ENCODE measurements around the gene BHMT.

Gene BHMT

GRCh38 chr5:79135790-79136553 is 24.4 kb downstream of the BHMT start:
- no peak for TF ChIP-seq EZH2phosphoT487 (IDR thresholded peaks at IDR 0.05; ENCODE audit: borderline replicate concordance, low read length)
- H3F3A ChIP-seq (ENCODE audit: control insufficient read depth, insufficient read depth): 0 out of 2 replicates have a peak, but pooled peaks cover 2% of the 10 kb centered on the region
- no peaks in the 10 kb centered on the region for H3K9me2 ChIP-seq (replicated peaks; ENCODE audit: control insufficient read depth, low read length)
- H4K20me1 ChIP-seq (ENCODE audit: control insufficient read depth, insufficient read depth, low read depth, low read length): no peaks in the 10 kb centered on the region
- H3K36me3 ChIP-seq (ENCODE audit: control insufficient read depth, low read length): no peaks in the 10 kb centered on the region
- H3K9me3 ChIP-seq (ENCODE audit: control insufficient read depth, insufficient read depth, low read length): no peaks in the 10 kb centered on the region
- no peak overlapping the region for H3K4me3 ChIP-seq (ENCODE audit: low read length)
- no peaks in the 10 kb centered on the region for H3K79me2 ChIP-seq (ENCODE audit: control insufficient read depth, low read length)
- no peak overlapping the region for H3K27ac ChIP-seq (ENCODE audit: low read depth, low read length)
- H3K4me2 ChIP-seq (ENCODE audit: low read length): no peak overlapping the region
- peaks cover 3% of the 10 kb centered on the region; the same call in 1 of the 2 replicates for H3K27me3 ChIP-seq (ENCODE audit: control insufficient read depth, low read length)
- peaks cover 17% of the 10 kb centered on the region for H3K4me1 ChIP-seq (ENCODE audit: control insufficient read depth, low read length)

- TF ChIP-seq CTCF (IDR thresholded peaks at IDR 0.05; ENCODE audit: low read depth, low read length, poor library complexity, severe bottlenecking): no peak
- TF ChIP-seq EZH2phosphoT487 (IDR thresholded peaks at IDR 0.05; ENCODE audit: borderline replicate concordance, low read length): no peak
- 0 out of 2 replicates have a peak, but pooled peaks cover 2% of the 10 kb centered on the region for H3F3A ChIP-seq (ENCODE audit: control insufficient read depth, insufficient read depth)
Measured at GRCh38 chr5:79136618-79137017, 25.0 kb downstream of the BHMT start.

GRCh38 chr5:79140553-79140952 is 28.9 kb downstream of the BHMT start:
- Histone ChIP-seq H3F3A (ENCODE audit: control insufficient read depth, insufficient read depth) (no peaks in the 10 kb centered on the region), H3K79me2 (ENCODE audit: control insufficient read depth, low read length) (no peaks in the 10 kb centered on the region)
- TF ChIP-seq EZH2phosphoT487 (IDR thresholded peaks at IDR 0.05; ENCODE audit: borderline replicate concordance, low read length): no peak
- no peak for TF ChIP-seq CTCF (IDR thresholded peaks at IDR 0.05; ENCODE audit: low read depth, low read length, poor library complexity, severe bottlenecking)

More at GRCh38 chr5:79136618-79137017, 25.0 kb downstream of the BHMT start:
- no peaks in the 10 kb centered on the region for H3K36me3 ChIP-seq (ENCODE audit: control insufficient read depth, low read length)
- no peaks in the 10 kb centered on the region for H3K9me3 ChIP-seq (ENCODE audit: control insufficient read depth, insufficient read depth, low read length)
- H4K20me1 ChIP-seq (ENCODE audit: control insufficient read depth, insufficient read depth, low read depth, low read length): no peaks in the 10 kb centered on the region
- no peak overlapping the region for H3K4me2 ChIP-seq (ENCODE audit: low read length)
- H3K4me1 ChIP-seq (ENCODE audit: control insufficient read depth, low read length): peaks cover 17% of the 10 kb centered on the region
- H3K27me3 ChIP-seq (ENCODE audit: control insufficient read depth, low read length): peaks cover 3% of the 10 kb centered on the region; the same call in 1 of the 2 replicates
- no peaks in the 10 kb centered on the region for H3K9me2 ChIP-seq (replicated peaks; ENCODE audit: control insufficient read depth, low read length)
- H3K79me2 ChIP-seq (ENCODE audit: control insufficient read depth, low read length): no peaks in the 10 kb centered on the region
- no peak overlapping the region for H3K27ac ChIP-seq (ENCODE audit: low read depth, low read length)
- H3K4me3 ChIP-seq (ENCODE audit: low read length): no peak overlapping the region

More at GRCh38 chr5:79140553-79140952, 28.9 kb downstream of the BHMT start:
- Histone ChIP-seq H3K9me3 (ENCODE audit: control insufficient read depth, insufficient read depth, low read length) (no peaks in the 10 kb centered on the region), H3K27me3 (ENCODE audit: control insufficient read depth, low read length) (peaks cover 5% of the 10 kb centered on the region; the same call in 1 of the 2 replicates), H3K4me1 (ENCODE audit: control insufficient read depth, low read length) (peaks cover 4% of the 10 kb centered on the region; the same call in 1 of the 2 replicates), H3K4me2 (ENCODE audit: low read length) (no peak overlapping the region), H3K27ac (ENCODE audit: low read depth, low read length) (no peak overlapping the region), H3K36me3 (ENCODE audit: control insufficient read depth, low read length) (no peaks in the 10 kb centered on the region), H3K4me3 (ENCODE audit: low read length) (no peak overlapping the region), H4K20me1 (ENCODE audit: control insufficient read depth, insufficient read depth, low read depth, low read length) (no peaks in the 10 kb centered on the region), H3K9me2 (replicated peaks; ENCODE audit: control insufficient read depth, low read length) (no peaks in the 10 kb centered on the region)
